Effector memory CD8-positive, alpha-beta T cell (primary cell): ENCODE data around the gene KRTAP10-9.
A peak's percentile ranks its signal among the peaks of the same experiment; 100 is the strongest.
"Not testable (repeated sequence)": the region's sequence is repeated elsewhere in the genome, so short reads cannot be mapped to it uniquely, and the experiment has no call there.

Experiments used
- ATAC-seq: fragments of 150-1000 bp; cut with Tn5 transposase; replicated peaks from 2 replicates; pipeline ENCODE4 v1.10.0; 2021; ENCODE audit warnings: mild to moderate bottlenecking, moderate library complexity
- DNase-seq, 3 experiments: peaks; one replicate each; pipeline ENCODE4 v3.0.0; 2021
- H3K27ac Mint-ChIP-seq, 2 donors: one replicate each; pipeline ENCODE4 v1.8.0; 2022; ENCODE audit warnings: mild to moderate bottlenecking in 2 of 2, mixed read lengths in 2 of 2, moderate library complexity in 2 of 2
- H3K27me3 Mint-ChIP-seq, 2 donors: one replicate each; pipeline ENCODE4 v1.8.0; 2022; ENCODE audit warnings: mixed read lengths in 2 of 2
- H3K36me3 Mint-ChIP-seq: one replicate; pipeline ENCODE4 v1.8.0; 2022; ENCODE audit warnings: mild to moderate bottlenecking, moderate library complexity, mixed read lengths; ENCODE audit not compliant: insufficient read depth
- H3K4me1 Mint-ChIP-seq, 2 donors: one replicate each; pipeline ENCODE4 v1.8.0; 2022; ENCODE audit warnings: low read depth in 2 of 2, mixed read lengths in 2 of 2
- H3K4me3 Mint-ChIP-seq, 2 donors: one replicate each; pipeline ENCODE4 v1.8.0; 2022; ENCODE audit warnings: mild to moderate bottlenecking in 2 of 2, mixed read lengths in 2 of 2, moderate library complexity in 2 of 2
- H3K9me3 Mint-ChIP-seq, 2 donors: one replicate each; pipeline ENCODE4 v1.8.0; 2022; ENCODE audit warnings: mixed read lengths in 2 of 2

KRTAP10-9 gene

DNA sequence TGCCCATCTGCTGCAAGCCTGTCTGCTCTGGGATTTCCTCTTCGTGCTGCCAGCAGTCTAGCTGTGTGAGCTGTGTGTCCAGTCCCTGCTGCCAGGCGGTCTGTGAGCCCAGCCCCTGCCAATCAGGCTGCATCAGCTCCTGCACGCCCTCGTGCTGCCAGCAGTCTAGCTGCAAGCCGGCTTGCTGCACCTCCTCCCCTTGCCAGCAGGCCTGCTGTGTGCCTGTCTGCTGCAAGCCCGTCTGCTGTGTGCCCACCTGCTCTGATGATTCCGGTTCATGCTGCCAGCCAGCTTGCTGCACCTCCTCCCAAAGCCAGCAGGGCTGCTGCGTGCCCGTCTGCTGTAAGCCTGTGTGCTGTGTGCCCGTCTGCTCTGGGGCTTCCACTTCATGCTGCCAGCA is 25.8 kb upstream of the KRTAP10-9 start:
- not testable (repeated sequence) for H3K4me3 Mint-ChIP-seq, DNase-seq, H3K27ac Mint-ChIP-seq, H3K4me1 Mint-ChIP-seq, H3K9me3 Mint-ChIP-seq, ATAC-seq, H3K36me3 Mint-ChIP-seq
- peaks cover 0 to 43% of the 10 kb centered on the region in 2 donors for H3K27me3 Mint-ChIP-seq

GRCh38 chr21:44601596-44602462 is 25.1 kb upstream of the KRTAP10-9 start:
- H3K4me3 Mint-ChIP-seq, result no peak overlapping the region
- H3K27ac Mint-ChIP-seq, result peak overlapping the region in 1 of 2 donors; percentile 49
- peaks cover 0 to 5% of the 10 kb centered on the region in 2 donors for H3K4me1 Mint-ChIP-seq
- H3K27me3 Mint-ChIP-seq, result peaks cover 0 to 50% of the 10 kb centered on the region in 2 donors
- peaks cover 2 to 4% of the 10 kb centered on the region in 2 donors for H3K9me3 Mint-ChIP-seq
- ATAC-seq, result no peak
- no peak for DNase-seq
- peaks cover 2% of the 10 kb centered on the region for H3K36me3 Mint-ChIP-seq

GRCh38 chr21:44602463-44602850 is 24.4 kb upstream of the KRTAP10-9 start:
- peaks cover 2% of the 10 kb centered on the region for H3K36me3 Mint-ChIP-seq
- no peak overlapping the region for H3K4me3 Mint-ChIP-seq
- no peak for DNase-seq

GRCh38 chr21:44603109-44603875 is 23.6 kb upstream of the KRTAP10-9 start:
- Mint-ChIP-seq H3K36me3 (peaks cover 2% of the 10 kb centered on the region), H3K4me3 (no peak overlapping the region), H3K27me3 (peaks cover 0 to 50% of the 10 kb centered on the region in 2 donors), H3K27ac (no peak overlapping the region), H3K4me1 (peaks cover 0 to 5% of the 10 kb centered on the region in 2 donors), H3K9me3 (peaks cover 2 to 4% of the 10 kb centered on the region in 2 donors)
- no peak for ATAC-seq
- DNase-seq, result no peak

More at GRCh38 chr21:44602463-44602850, 24.4 kb upstream of the KRTAP10-9 start:
- ATAC-seq, result no peak
- Mint-ChIP-seq H3K27me3 (peaks cover 0 to 50% of the 10 kb centered on the region in 2 donors), H3K27ac (no peak overlapping the region), H3K4me1 (peaks cover 0 to 5% of the 10 kb centered on the region in 2 donors), H3K9me3 (peaks cover 2 to 4% of the 10 kb centered on the region in 2 donors)

DNA sequence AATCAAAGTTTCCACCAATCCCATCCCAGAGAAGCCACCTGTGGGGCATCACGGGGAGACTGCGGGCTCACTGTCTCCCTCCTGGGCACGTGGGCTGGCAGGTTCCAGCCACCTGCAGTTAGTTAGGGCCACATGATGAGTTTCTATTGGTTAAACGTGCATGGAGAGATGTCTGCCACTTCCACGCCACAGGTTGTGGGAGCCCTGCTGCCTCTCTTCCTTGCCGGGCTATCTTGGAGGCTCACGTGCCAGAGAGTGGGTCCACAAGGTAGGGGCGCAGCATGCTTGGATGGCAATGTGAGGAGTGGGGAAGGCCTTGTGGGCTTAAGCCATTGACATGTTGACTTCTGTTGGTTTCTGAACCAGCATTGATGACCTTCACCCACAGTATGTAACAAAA is 23.0 kb upstream of the KRTAP10-9 start:
- Mint-ChIP-seq H3K36me3 (peaks cover 2% of the 10 kb centered on the region), H3K27me3 (peaks cover 0 to 50% of the 10 kb centered on the region in 2 donors), H3K4me1 (peaks cover 0 to 5% of the 10 kb centered on the region in 2 donors), H3K27ac (no peak overlapping the region), H3K9me3 (peaks cover 0 to 5% of the 10 kb centered on the region in 2 donors), H3K4me3 (no peak overlapping the region)
- ATAC-seq (no peak), DNase-seq (no peak)

- Mint-ChIP-seq H3K4me3 (no peak overlapping the region), H3K4me1 (peaks cover 0 to 3% of the 10 kb centered on the region in 2 donors)
Measured at GRCh38 chr21:44606495-44606894, 20.4 kb upstream of the KRTAP10-9 start.

DNA sequence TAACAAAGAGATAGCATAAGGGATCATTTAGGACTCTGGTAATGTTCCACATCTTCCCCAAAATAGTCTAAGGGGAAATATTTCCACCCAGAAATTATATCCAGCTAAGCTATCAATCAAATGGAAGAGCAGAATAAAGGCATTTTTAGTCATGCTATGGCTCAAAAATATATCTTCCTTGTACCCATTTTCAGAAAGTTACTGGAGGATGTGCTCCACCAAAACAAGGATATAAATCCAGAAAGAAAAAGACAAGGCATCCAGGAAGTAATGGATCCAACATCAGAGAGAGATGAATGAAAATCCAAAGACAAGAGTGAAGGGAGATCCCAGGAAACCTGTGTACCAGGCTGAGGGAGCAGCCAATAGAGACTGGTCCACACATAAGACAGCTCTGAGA is 17.7 kb upstream of the KRTAP10-9 start:
- no peak for ATAC-seq
- no peak for DNase-seq
- Mint-ChIP-seq H3K36me3 (peaks cover 3% of the 10 kb centered on the region), H3K4me3 (no peak overlapping the region), H3K4me1 (no peaks in the 10 kb centered on the region), H3K27me3 (peaks cover 0 to 26% of the 10 kb centered on the region in 2 donors), H3K9me3 (peaks cover 9 to 16% of the 10 kb centered on the region in 2 donors), H3K27ac (no peak overlapping the region)

More at GRCh38 chr21:44606495-44606894, 20.4 kb upstream of the KRTAP10-9 start:
- H3K27ac Mint-ChIP-seq, result no peak overlapping the region
- no peak for ATAC-seq
- H3K27me3 Mint-ChIP-seq, result peaks cover 0 to 41% of the 10 kb centered on the region in 2 donors
- peaks cover 2% of the 10 kb centered on the region for H3K36me3 Mint-ChIP-seq
- H3K9me3 Mint-ChIP-seq, result peaks cover 9 to 16% of the 10 kb centered on the region in 2 donors
- no peak for DNase-seq

DNA sequence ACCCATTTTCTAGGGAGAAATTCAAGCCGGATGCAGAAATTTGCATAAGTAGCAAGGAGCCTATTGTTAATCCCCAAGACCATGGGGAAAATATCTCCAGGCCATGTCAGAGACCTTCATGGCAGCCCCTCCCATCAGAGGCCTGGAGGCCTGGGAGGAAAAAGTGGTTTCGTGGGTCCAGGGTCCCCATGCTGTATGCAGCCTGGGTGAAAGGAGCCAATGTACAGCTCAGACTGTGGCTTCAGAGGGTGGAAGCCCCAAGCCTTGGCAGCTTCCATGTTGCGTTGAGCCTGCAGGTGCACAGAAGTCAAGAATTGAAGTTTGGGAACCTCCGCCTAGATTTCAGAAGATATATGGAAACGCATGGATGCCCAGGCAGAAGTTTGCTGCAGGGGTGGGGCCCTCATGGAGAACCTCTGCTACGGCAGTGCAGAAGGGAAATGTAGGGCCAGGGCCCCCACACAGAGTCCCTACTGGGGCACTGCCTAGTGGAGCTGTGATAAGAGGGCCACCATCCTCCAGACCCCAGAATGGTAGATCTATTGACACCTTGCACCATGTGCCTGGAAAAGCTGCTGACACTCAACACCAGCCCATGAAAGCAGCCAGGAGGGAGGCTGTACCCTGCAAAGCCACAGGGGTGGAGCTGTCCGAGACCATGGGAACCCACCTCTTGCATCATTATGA is 16.6 kb upstream of the KRTAP10-9 start:
- H3K27ac Mint-ChIP-seq, H3K4me3 Mint-ChIP-seq, H3K36me3 Mint-ChIP-seq, H3K4me1 Mint-ChIP-seq, ATAC-seq, DNase-seq: not testable (repeated sequence)
- peaks cover 9 to 16% of the 10 kb centered on the region in 2 donors for H3K9me3 Mint-ChIP-seq
- peaks cover 0 to 15% of the 10 kb centered on the region in 2 donors for H3K27me3 Mint-ChIP-seq

DNA sequence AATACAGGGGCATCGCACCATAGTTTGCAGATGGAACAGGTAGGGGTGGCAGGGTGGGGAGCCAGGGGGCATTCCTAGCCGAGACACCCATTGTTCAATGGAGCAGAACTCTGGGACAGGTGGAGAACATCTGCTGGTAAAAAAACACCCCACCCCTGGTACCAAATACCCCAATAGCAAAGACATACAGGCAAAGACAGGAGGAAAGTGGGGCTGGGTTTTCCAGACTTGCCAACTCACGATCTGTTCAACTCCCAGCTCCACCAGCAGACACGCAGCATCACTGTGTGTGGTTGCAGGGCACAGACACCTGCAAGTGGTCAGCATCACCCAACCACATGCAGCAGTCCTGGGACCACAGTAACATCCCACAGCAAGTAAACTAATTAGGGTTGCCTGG is 15.3 kb upstream of the KRTAP10-9 start:
- no peak for ATAC-seq
- no peak overlapping the region for H3K27ac Mint-ChIP-seq
- no peak for DNase-seq
- peaks cover 9 to 16% of the 10 kb centered on the region in 2 donors for H3K9me3 Mint-ChIP-seq
- H3K4me3 Mint-ChIP-seq, result no peak overlapping the region
- peaks cover 0 to 3% of the 10 kb centered on the region in 2 donors for H3K27me3 Mint-ChIP-seq
- peaks cover 6 to 8% of the 10 kb centered on the region in 2 donors for H3K4me1 Mint-ChIP-seq
- H3K36me3 Mint-ChIP-seq, result peaks cover 10% of the 10 kb centered on the region

- H3K36me3 Mint-ChIP-seq, result peaks cover 10% of the 10 kb centered on the region
- no peaks in the 10 kb centered on the region for H3K27me3 Mint-ChIP-seq
- DNase-seq (no peak), ATAC-seq (no peak)
- H3K4me3 Mint-ChIP-seq, result no peak within 1 kb of the TSS
- peaks cover 9 to 16% of the 10 kb centered on the region in 2 donors for H3K9me3 Mint-ChIP-seq
- H3K4me1 Mint-ChIP-seq, result peaks cover 8 to 11% of the 10 kb centered on the region in 2 donors
- peak within 1 kb of the TSS; percentile 73 to 76 for H3K27ac Mint-ChIP-seq
Measured at GRCh38 chr21:44612029-44612486, 14.8 kb upstream of the KRTAP10-9 start, which contains the start of gene KRTAP10-8. Gene KRTAP10-8 (plus strand): TSS chr21:44612079. CDS start chr21:44612101, 22 bp downstream.

GRCh38 chr21:44612669-44613229 is 14.1 kb upstream of the KRTAP10-9 start:
- Mint-ChIP-seq H3K36me3 (peaks cover 10% of the 10 kb centered on the region), H3K27ac (peak overlapping the region; percentile 73 to 76), H3K4me3 (no peak overlapping the region), H3K4me1 (peaks cover 8 to 15% of the 10 kb centered on the region in 2 donors), H3K9me3 (peaks cover 9 to 16% of the 10 kb centered on the region in 2 donors), H3K27me3 (no peaks in the 10 kb centered on the region)
- DNase-seq (no peak), ATAC-seq (no peak)

- Mint-ChIP-seq H3K36me3 (peaks cover 10% of the 10 kb centered on the region), H3K27me3 (no peaks in the 10 kb centered on the region), H3K9me3 (peaks cover 9 to 16% of the 10 kb centered on the region in 2 donors), H3K27ac (peak overlapping the region in 1 of 2 donors; percentile 73), H3K4me3 (no peak overlapping the region), H3K4me1 (peaks cover 14 to 23% of the 10 kb centered on the region in 2 donors)
- DNase-seq (no peak), ATAC-seq (no peak)
Measured at GRCh38 chr21:44613386-44614155, 13.3 kb upstream of the KRTAP10-9 start.
